ENCODE results near the gene MYH11.
"Not testable (repeated sequence)": the region's sequence is repeated elsewhere in the genome, so short reads cannot be mapped to it uniquely, and the experiment has no call there.

The MYH11 gene

GRCh38 chr16:15682105-15682570 lies 174.7 kb downstream of the MYH11 start:
- no CpG with 5 or more reads among the region's 7 CpGs for WGBS (ENCODE audit: extremely low coverage, insufficient coverage, low lambda C conversion rate)
- H3K27ac ChIP-seq (ENCODE audit: low read depth, low read length), result no peak overlapping the region

GRCh38 chr16:15677447-15677846 lies 179.4 kb downstream of the MYH11 start:
- Histone ChIP-seq H3K36me3 (ENCODE audit: control insufficient read depth, insufficient read depth, low read length) (no peaks in the 10 kb centered on the region), H2BK15ac (replicated peaks; ENCODE audit: low read depth) (no peak overlapping the region)
- WGBS (ENCODE audit: extremely low coverage, insufficient coverage, low lambda C conversion rate), result no CpG with 5 or more reads among the region's 5 CpGs

More at GRCh38 chr16:15682105-15682570, 174.7 kb downstream of the MYH11 start:
- no peak overlapping the region for H3K23ac ChIP-seq (ENCODE audit: low read length)
- no peak overlapping the region for H3K56ac ChIP-seq (ENCODE audit: low read length)
- no peak overlapping the region for H2BK15ac ChIP-seq (replicated peaks; ENCODE audit: low read depth)
- H2AK5ac ChIP-seq (ENCODE audit: low read length), result no peak overlapping the region
- no peaks in the 10 kb centered on the region for H3K79me1 ChIP-seq (ENCODE audit: low read length)
- no peak overlapping the region for H3K4me3 ChIP-seq (ENCODE audit: low read length)
- H3K4me1 ChIP-seq (ENCODE audit: control insufficient read depth, low read depth, low read length), result no peaks in the 10 kb centered on the region
- no peaks in the 10 kb centered on the region for H3K79me2 ChIP-seq (ENCODE audit: control insufficient read depth, insufficient read depth, low read length)
- H2BK5ac ChIP-seq (ENCODE audit: low read length), result no peak overlapping the region
- no peak overlapping the region for H3K4ac ChIP-seq (ENCODE audit: low read depth, low read length)
- DNase-seq, result peak; percentile 81
- no peak overlapping the region for H4K5ac ChIP-seq (ENCODE audit: low read length)
- no peak overlapping the region for H3K18ac ChIP-seq (ENCODE audit: low read length)
- no peak overlapping the region for H4K8ac ChIP-seq (ENCODE audit: low read depth, low read length)
- H3K4me2 ChIP-seq (ENCODE audit: low read length), result no peak overlapping the region
- no peaks in the 10 kb centered on the region for H3K36me3 ChIP-seq (ENCODE audit: control insufficient read depth, insufficient read depth, low read length)
- H3K27me3 ChIP-seq (ENCODE audit: insufficient read depth, low read length, poor library complexity), result no peaks in the 10 kb centered on the region
- H3K9ac ChIP-seq (ENCODE audit: low read length), result no peak overlapping the region
- H2BK120ac ChIP-seq (ENCODE audit: low read depth, low read length), result no peak overlapping the region

GRCh38 chr16:15676506-15676905 lies 180.3 kb downstream of the MYH11 start:
- Histone ChIP-seq H4K5ac (ENCODE audit: low read length) (no peak overlapping the region), H3K27ac (ENCODE audit: low read depth, low read length) (no peak overlapping the region), H3K79me1 (ENCODE audit: low read length) (no peaks in the 10 kb centered on the region), H3K4me3 (ENCODE audit: low read length) (no peak overlapping the region), H2BK120ac (ENCODE audit: low read depth, low read length) (no peak overlapping the region), H3K4me1 (ENCODE audit: control insufficient read depth, low read depth, low read length) (no peaks in the 10 kb centered on the region), H3K23ac (ENCODE audit: low read length) (no peak overlapping the region), H3K36me3 (ENCODE audit: control insufficient read depth, insufficient read depth, low read length) (no peaks in the 10 kb centered on the region), H3K79me2 (ENCODE audit: control insufficient read depth, insufficient read depth, low read length) (no peaks in the 10 kb centered on the region), H3K9ac (ENCODE audit: low read length) (no peak overlapping the region), H4K8ac (ENCODE audit: low read depth, low read length) (no peak overlapping the region), H3K4ac (ENCODE audit: low read depth, low read length) (no peak overlapping the region), H2AK5ac (ENCODE audit: low read length) (no peak overlapping the region), H3K4me2 (ENCODE audit: low read length) (no peak overlapping the region), H2BK5ac (ENCODE audit: low read length) (no peak overlapping the region), H3K27me3 (ENCODE audit: insufficient read depth, low read length, poor library complexity) (no peaks in the 10 kb centered on the region), H3K56ac (ENCODE audit: low read length) (no peak overlapping the region), H3K18ac (ENCODE audit: low read length) (no peak overlapping the region), H2BK15ac (replicated peaks; ENCODE audit: low read depth) (no peak overlapping the region)
- WGBS (ENCODE audit: extremely low coverage, insufficient coverage, low lambda C conversion rate), result no CpG with 5 or more reads among the region's 10 CpGs
- DNase-seq, result no peak

More at GRCh38 chr16:15677447-15677846, 179.4 kb downstream of the MYH11 start:
- Histone ChIP-seq H3K27me3 (ENCODE audit: insufficient read depth, low read length, poor library complexity) (no peaks in the 10 kb centered on the region), H3K4ac (ENCODE audit: low read depth, low read length) (no peak overlapping the region), H4K5ac (ENCODE audit: low read length) (no peak overlapping the region), H3K18ac (ENCODE audit: low read length) (no peak overlapping the region), H3K4me2 (ENCODE audit: low read length) (no peak overlapping the region), H4K8ac (ENCODE audit: low read depth, low read length) (no peak overlapping the region), H3K27ac (ENCODE audit: low read depth, low read length) (no peak overlapping the region), H2AK5ac (ENCODE audit: low read length) (no peak overlapping the region), H2BK120ac (ENCODE audit: low read depth, low read length) (no peak overlapping the region), H3K4me3 (ENCODE audit: low read length) (no peak overlapping the region), H3K79me1 (ENCODE audit: low read length) (no peaks in the 10 kb centered on the region), H3K4me1 (ENCODE audit: control insufficient read depth, low read depth, low read length) (no peaks in the 10 kb centered on the region), H3K23ac (ENCODE audit: low read length) (no peak overlapping the region), H2BK5ac (ENCODE audit: low read length) (no peak overlapping the region), H3K9ac (ENCODE audit: low read length) (no peak overlapping the region), H3K79me2 (ENCODE audit: control insufficient read depth, insufficient read depth, low read length) (no peaks in the 10 kb centered on the region), H3K56ac (ENCODE audit: low read length) (no peak overlapping the region)
- no peak for DNase-seq

- Histone ChIP-seq H3K56ac (ENCODE audit: low read length) (no peak overlapping the region), H2AK5ac (ENCODE audit: low read length) (no peak overlapping the region), H2BK5ac (ENCODE audit: low read length) (no peak overlapping the region), H3K4ac (ENCODE audit: low read depth, low read length) (no peak overlapping the region), H2BK15ac (replicated peaks; ENCODE audit: low read depth) (no peak overlapping the region), H3K79me2 (ENCODE audit: control insufficient read depth, insufficient read depth, low read length) (no peaks in the 10 kb centered on the region), H3K9ac (ENCODE audit: low read length) (no peak overlapping the region), H2BK120ac (ENCODE audit: low read depth, low read length) (no peak overlapping the region), H3K18ac (ENCODE audit: low read length) (no peak overlapping the region), H3K23ac (ENCODE audit: low read length) (no peak overlapping the region), H3K79me1 (ENCODE audit: low read length) (no peaks in the 10 kb centered on the region), H3K4me1 (ENCODE audit: control insufficient read depth, low read depth, low read length) (no peaks in the 10 kb centered on the region), H3K4me2 (ENCODE audit: low read length) (no peak overlapping the region), H3K27me3 (ENCODE audit: insufficient read depth, low read length, poor library complexity) (no peaks in the 10 kb centered on the region), H3K27ac (ENCODE audit: low read depth, low read length) (no peak overlapping the region), H4K5ac (ENCODE audit: low read length) (no peak overlapping the region), H3K36me3 (ENCODE audit: control insufficient read depth, insufficient read depth, low read length) (peaks cover 2% of the 10 kb centered on the region), H3K4me3 (ENCODE audit: low read length) (no peak overlapping the region), H4K8ac (ENCODE audit: low read depth, low read length) (no peak overlapping the region)
- DNase-seq, result no peak
- no CpG with 5 or more reads among the region's 7 CpGs for WGBS (ENCODE audit: extremely low coverage, insufficient coverage, low lambda C conversion rate)
These were observed 182.3 kb downstream of the MYH11 start for GRCh38 chr16:15674571-15674970.

- H3K27me3 ChIP-seq (ENCODE audit: insufficient read depth, low read length, poor library complexity), result no peaks in the 10 kb centered on the region
- H3K27ac ChIP-seq (ENCODE audit: low read depth, low read length), result no peak overlapping the region
- H3K18ac ChIP-seq (ENCODE audit: low read length), result no peak overlapping the region
- no peak overlapping the region for H2BK15ac ChIP-seq (replicated peaks; ENCODE audit: low read depth)
- no peak overlapping the region for H3K23ac ChIP-seq (ENCODE audit: low read length)
- no peaks in the 10 kb centered on the region for H3K79me1 ChIP-seq (ENCODE audit: low read length)
- no peak overlapping the region for H2BK120ac ChIP-seq (ENCODE audit: low read depth, low read length)
- H2BK5ac ChIP-seq (ENCODE audit: low read length), result no peak overlapping the region
- peaks cover 2% of the 10 kb centered on the region for H3K36me3 ChIP-seq (ENCODE audit: control insufficient read depth, insufficient read depth, low read length)
- H4K8ac ChIP-seq (ENCODE audit: low read depth, low read length), result no peak overlapping the region
- no peak overlapping the region for H2AK5ac ChIP-seq (ENCODE audit: low read length)
- H3K4me3 ChIP-seq (ENCODE audit: low read length), result no peak overlapping the region
- H3K4ac ChIP-seq (ENCODE audit: low read depth, low read length), result no peak overlapping the region
- WGBS (ENCODE audit: extremely low coverage, insufficient coverage, low lambda C conversion rate), result no CpG with 5 or more reads among the region's 20 CpGs
- no peak overlapping the region for H3K56ac ChIP-seq (ENCODE audit: low read length)
- no peak overlapping the region for H3K4me2 ChIP-seq (ENCODE audit: low read length)
- no peaks in the 10 kb centered on the region for H3K4me1 ChIP-seq (ENCODE audit: control insufficient read depth, low read depth, low read length)
- H3K9ac ChIP-seq (ENCODE audit: low read length), result no peak overlapping the region
- no peak overlapping the region for H4K5ac ChIP-seq (ENCODE audit: low read length)
- no peaks in the 10 kb centered on the region for H3K79me2 ChIP-seq (ENCODE audit: control insufficient read depth, insufficient read depth, low read length)
- DNase-seq, result peak; percentile 3
These were observed 184.2 kb downstream of the MYH11 start for GRCh38 chr16:15672514-15673167.

- H3K79me1 ChIP-seq (ENCODE audit: low read length); H3K4me3 ChIP-seq (ENCODE audit: low read length); H2BK120ac ChIP-seq (ENCODE audit: low read depth, low read length); H3K18ac ChIP-seq (ENCODE audit: low read length); H4K8ac ChIP-seq (ENCODE audit: low read depth, low read length); H3K56ac ChIP-seq (ENCODE audit: low read length); H3K27me3 ChIP-seq (ENCODE audit: insufficient read depth, low read length, poor library complexity); H3K9ac ChIP-seq (ENCODE audit: low read length); H3K79me2 ChIP-seq (ENCODE audit: control insufficient read depth, insufficient read depth, low read length); H3K4me1 ChIP-seq (ENCODE audit: control insufficient read depth, low read depth, low read length); H2BK15ac ChIP-seq (replicated peaks; ENCODE audit: low read depth); H3K4ac ChIP-seq (ENCODE audit: low read depth, low read length); H3K4me2 ChIP-seq (ENCODE audit: low read length); H2BK5ac ChIP-seq (ENCODE audit: low read length); H4K5ac ChIP-seq (ENCODE audit: low read length); H3K27ac ChIP-seq (ENCODE audit: low read depth, low read length); H3K36me3 ChIP-seq (ENCODE audit: control insufficient read depth, insufficient read depth, low read length); DNase-seq; H2AK5ac ChIP-seq (ENCODE audit: low read length); H3K23ac ChIP-seq (ENCODE audit: low read length): not testable (repeated sequence)
- WGBS (ENCODE audit: extremely low coverage, insufficient coverage, low lambda C conversion rate), result no CpG with 5 or more reads among the region's 10 CpGs
These were observed 184.7 kb downstream of the MYH11 start for GRCh38 chr16:15672127-15672513.
